HG02588 (cell line): Measurements from ENCODE around the gene RRP12.

Experiments
- ATAC-seq: cut with Tn5 transposase; IDR thresholded peaks from one replicate; pipeline ENCODE4 v1.9.1; 2021; ENCODE audit warnings: mild to moderate bottlenecking, moderate library complexity; ENCODE audit not compliant: unreplicated experiment

Gene RRP12

GRCh38 chr10:97336942-97337831 lies 64.0 kb downstream of the RRP12 start:
- no peak for ATAC-seq

DNA sequence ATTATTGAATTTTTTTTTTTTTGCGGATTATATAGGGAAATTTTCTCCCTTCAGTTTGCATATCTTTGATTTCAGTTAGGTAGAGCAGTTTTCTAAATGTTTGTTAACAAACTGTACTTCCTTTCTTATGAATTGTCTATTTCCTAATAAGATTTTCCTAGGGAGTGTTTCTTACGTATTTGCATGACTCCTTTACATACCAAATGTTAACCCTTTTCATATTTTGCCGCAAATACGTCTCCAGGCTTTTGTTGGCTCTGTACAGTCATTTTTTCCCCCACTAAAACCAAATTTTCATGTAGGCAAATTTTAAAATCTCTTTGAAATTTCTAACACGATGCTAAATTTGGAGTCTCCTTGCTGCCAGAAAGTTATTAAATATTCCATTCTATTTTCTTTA lies 64.7 kb downstream of the RRP12 start:
- no peak for ATAC-seq

DNA sequence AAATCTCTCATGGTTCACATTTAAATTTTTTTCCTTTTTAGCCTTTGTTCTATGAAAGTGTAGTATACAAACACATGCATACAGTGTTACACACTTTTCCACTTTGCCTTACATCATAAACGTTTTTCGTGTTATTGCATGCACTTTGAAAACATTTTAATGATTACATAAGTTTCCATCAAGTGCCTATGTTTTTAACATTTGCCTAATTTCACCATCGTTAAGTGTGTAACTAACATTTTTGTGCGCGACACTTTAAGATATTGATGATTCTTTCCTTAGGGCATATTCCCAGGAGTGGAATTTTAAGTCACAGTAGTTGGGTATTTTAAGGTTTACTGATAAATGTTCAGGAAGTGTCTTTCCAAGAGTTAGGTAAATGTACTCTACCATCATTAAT lies 65.1 kb downstream of the RRP12 start:
- ATAC-seq: no peak

- no peak for ATAC-seq
Observed at GRCh38 chr10:97335188-97335619, 65.9 kb downstream of the RRP12 start.

GRCh38 chr10:97334370-97335175 lies 66.6 kb downstream of the RRP12 start, which contains the start of gene FRAT2:
TSS of gene FRAT2 (minus strand) at chr10:97334729. CDS start at chr10:97334572, 157 bp downstream.
- ATAC-seq: peak; percentile 81

DNA sequence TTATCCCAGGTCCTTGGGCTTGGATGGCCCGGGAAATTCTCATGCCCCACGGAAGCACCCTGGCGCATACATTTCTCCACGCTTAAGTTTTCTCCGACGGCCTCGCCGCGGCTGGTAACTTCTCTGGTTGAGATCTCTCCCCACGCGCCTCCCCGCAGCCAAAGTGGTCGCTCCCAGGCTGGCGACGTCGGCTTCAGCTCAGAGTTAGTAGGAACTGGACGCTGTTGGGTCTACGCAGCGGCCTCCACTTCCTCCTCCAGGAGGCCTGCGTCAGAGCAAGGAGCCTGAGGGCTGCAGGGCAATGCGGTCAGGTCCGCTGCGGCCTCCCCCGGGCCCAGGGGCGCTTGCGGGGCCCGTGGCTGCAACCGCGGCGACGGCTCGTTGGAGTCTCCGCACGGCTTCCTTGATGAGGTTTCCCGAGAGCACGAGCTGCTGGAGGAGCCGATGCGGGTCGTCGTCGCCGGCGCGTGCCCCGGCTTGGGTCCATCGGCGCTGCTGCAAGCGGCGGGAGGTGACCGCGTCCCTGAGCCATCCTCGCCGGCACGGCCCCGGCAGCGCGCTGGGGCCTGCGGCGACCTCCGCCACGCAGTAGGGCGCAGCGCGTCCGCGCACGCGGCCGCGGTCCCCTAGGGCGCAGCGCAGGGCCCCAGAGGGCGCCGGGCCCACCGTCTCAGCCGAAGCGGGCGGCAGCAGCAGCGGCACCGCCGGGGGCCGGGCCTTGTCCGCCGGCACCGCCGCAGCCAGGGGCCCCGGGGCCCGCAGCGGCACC lies 67.4 kb downstream of the RRP12 start:
- peak; percentile 30 for ATAC-seq

GRCh38 chr10:97333351-97333600 lies 67.9 kb downstream of the RRP12 start:
- ATAC-seq: no peak

- ATAC-seq: no peak
Observed at GRCh38 chr10:97332591-97333350, 68.4 kb downstream of the RRP12 start.

- ATAC-seq: no peak
Observed at GRCh38 chr10:97331153-97331703, 69.9 kb downstream of the RRP12 start.

DNA sequence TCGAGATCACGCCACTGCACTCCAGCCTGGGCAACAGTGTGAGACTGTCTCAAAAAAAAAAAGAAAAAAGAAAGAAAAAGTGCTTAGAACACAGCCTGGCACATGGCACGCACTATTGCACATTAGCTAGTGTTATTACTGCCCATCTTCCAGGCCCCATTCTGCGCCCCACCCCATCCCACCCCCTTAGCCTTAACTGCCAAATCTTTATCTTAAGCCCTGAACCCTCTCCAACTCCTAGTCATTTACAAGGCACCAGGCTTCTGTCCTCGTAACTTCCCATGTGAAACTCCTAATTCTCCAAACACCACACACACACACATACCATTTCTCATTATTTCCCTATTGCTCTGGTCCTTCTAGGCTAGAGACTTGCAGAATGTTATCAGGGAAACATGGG lies 71.4 kb downstream of the RRP12 start:
- no peak for ATAC-seq

DNA sequence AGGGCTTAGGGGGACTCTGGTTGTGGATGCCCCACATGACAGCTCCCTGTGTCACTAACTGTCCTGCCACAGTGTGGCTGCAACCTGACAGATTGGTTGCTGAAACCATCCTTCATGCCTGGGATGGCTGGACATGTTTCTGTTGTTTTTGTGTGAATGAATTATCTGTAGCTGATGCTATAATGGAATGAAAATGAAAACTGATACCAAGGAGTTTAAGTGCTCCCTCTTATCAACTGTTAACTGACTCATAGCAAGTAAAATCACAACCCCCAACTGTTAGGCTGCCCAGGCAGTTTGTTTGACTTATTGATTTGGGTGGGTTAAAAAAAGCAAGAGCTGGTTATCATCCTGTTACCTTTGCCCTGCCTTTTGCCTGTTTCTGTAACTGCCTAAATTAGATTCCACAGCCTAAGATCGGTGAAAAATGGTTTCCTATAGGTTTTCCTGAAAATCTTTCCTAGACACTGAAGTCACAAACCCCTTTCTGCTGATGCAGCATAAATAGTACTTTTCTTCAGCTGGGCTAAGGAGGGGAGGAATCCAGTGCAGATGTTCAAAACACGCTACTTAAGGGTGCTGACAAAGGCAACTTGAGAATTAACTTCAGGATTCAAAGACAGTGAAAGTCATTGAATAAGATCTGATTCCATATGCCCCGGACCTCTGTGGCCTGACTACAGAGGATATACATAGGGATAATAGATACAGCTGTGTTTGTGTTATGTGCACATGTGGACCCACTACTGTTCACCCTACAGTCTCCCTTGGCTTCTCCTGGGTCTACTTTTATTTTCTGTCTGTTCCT lies 72.3 kb downstream of the RRP12 start:
- ATAC-seq: no peak

- ATAC-seq: no peak
Observed at GRCh38 chr10:97327348-97328294, 73.5 kb downstream of the RRP12 start.

DNA sequence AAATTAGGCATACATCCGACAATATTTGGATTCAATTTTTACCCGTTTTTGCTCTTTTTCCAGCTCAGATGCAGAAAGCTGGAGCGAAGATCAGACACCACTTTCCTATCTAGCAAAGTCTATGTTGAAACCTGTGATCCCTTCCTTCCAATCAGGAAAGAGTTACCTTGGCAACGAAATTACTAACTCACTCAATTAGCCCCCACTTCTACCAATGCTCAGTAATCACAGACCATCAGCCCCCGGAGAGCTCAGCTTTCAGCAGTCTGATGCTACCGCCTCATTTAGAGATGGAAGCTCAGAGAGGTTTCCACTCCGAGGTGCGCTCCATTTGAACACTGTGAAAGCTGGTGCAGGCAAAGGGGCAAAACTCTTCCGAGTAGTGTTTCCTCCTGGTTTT lies 75.4 kb downstream of the RRP12 start:
- ATAC-seq: no peak

DNA sequence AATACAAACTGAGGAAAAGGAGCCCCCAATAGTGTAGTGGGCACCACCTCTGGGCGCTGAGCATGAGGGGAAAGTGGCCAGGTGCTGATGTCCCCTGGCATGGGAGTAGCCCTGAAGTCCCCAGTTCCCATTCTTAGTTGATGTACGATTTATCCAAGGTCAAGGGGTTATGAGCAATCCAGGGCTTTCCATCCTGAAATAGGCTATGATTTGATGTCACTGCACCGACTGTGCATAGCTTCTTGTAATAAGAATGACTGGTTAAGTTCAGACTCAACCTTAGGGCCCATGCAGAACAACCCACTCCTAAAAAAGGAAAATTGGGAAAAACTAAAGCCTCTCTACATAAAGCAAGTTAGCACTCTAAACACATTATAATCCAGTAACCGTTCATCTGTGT lies 77.6 kb downstream of the RRP12 start:
- no peak for ATAC-seq

GRCh38 chr10:97321804-97322190 lies 79.3 kb downstream of the RRP12 start:
- ATAC-seq: no peak

GRCh38 chr10:97321032-97321803 lies 79.9 kb downstream of the RRP12 start:
- no peak for ATAC-seq

- ATAC-seq: no peak
Observed at GRCh38 chr10:97320480-97321031, 80.6 kb downstream of the RRP12 start.
